GM21737 (cell line): ENCODE data around the gene CNN3.

Experiments used
- ATAC-seq: cut with Tn5 transposase; IDR thresholded peaks from one replicate; pipeline ENCODE4 v1.9.1; 2021; ENCODE audit warnings: mild to moderate bottlenecking, moderate library complexity; ENCODE audit not compliant: unreplicated experiment

CNN3 gene

DNA sequence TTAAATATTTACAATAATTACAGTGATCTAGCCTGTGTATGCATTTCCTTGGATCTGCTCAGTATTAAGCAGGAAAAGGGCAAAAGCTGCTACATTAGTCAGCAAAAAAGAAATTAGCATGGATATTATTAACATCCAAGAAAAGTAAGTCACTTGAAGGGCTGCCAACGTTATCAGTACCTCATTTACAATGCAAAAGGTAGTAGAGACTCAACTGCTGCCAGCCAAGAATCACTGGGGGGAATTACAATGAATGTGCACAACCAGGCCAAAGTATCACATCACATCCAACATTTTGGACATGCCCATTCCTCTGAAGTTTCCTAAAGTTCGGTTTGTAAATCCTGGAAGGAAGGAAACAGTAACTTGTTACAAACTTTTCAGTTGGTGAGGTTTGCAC lies 1.9 kb downstream of the CNN3 start:
- no peak for ATAC-seq

DNA sequence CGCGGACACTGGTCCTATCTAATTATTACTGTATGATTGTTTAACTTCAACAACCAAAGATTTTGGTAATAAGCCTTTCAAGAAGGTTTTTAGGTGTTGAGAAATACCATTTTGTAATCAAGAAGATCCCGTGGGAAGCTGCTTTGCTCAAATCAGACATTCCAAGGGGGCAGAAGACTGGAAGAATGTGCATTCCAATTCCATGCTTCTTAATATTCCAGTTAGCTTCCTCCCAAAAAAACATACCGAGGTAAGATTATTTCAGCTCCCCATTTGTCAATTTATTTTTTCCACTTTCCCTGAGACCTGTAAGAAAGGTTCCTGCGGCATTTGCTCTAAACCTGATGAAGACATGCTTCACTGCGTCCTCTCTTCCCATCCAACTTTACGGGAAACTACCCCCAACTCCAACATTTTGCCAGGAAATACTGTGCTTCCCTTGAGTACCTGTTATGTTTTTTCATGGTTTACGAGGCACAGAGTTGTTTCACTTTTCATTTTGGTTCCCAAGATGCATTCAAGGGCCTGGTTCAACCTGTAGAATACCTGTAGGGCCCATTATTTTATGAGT lies 4.1 kb downstream of the CNN3 start:
- ATAC-seq = no peak

DNA sequence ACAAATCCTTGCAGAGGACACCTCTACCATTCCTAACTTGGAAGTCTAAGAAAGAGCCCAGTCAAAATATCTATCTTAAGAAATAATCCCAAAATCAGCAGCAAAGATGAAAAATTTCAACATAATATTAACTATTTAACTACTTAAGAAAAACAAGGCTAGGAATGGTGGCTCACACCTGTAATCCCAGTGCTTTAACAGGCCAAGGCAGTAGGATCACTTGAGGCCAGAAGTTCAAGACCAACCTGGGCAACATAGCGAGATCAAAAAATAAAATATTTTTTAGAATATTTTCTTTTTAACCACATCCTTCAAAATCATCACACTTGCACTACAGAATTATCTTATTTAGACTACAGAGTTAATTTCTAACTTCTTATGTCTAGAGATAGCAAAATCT lies 4.9 kb downstream of the CNN3 start:
- ATAC-seq = no peak

DNA sequence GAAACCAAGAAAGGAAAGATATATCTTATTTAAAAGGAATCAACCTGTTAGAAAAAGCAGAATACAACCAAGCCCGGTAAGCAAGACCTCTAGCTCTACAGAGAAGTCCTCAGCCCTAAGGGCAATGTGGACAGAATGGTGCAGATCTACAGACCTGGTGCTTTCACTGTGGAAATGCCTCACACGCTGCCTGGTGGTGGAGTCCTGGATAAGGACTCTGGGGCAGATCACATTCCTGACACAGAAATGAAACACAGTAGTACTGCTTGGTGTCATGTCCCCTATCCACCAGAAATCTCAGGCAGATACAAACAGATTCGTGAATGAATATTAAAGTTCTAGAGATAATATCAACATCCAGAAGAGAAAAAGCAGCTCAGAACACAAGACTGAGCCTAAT lies 6.8 kb downstream of the CNN3 start:
- ATAC-seq = no peak

DNA sequence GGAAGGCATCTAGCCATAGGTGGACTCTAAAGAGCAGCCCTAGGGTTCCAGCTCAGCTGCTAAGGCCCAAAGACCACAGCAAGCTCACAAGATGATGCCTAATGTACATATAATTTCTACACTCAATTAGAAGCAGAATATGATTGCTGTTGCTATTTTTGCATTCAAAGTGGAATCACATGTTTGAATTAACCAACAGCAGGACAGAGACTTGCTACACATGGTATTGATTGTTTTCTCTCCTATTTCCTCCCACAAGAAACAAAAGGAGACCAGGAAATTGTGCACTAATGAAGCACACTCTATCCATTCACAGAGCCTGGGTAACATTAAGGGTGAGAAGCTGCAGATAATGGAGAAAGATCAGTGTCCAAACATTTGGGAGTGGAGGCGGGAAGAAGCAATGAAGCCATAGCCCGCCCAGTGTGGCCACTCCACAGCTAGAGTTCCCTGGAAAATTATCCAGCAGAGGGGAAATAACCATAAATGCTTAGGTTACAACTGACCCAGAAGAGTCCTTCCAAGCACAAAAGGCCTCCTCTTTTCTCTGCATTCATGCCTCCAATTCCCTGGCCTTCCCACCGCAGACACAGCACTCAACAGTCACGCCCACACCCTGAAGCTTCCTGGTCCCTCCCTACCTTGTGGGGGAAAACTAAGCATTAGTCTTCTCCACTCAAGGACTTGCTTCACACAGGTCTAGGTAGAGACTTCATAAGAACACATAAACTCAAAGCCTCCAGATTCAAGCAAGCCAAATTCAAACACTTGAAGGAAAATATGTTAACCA lies 7.5 kb downstream of the CNN3 start:
- no peak for ATAC-seq

DNA sequence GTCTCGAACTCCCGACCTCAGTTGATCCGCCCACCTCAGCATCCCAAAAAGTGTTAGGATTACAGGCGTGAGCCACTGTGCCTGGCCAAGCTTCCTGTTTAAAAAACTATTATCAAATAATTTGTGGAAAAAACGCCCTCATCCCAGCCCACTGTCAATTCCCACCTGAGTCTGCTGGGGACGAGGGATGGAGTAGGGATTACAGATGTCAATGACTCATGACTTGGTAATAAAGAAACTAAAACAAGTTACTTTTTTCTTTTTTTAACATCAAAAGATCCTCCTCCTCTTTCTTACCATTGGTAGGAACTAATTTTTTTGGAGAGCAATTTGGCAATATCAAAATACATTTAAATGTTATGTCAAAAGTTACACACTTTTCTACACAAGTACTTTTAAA lies 9.7 kb downstream of the CNN3 start:
- ATAC-seq = no peak

DNA sequence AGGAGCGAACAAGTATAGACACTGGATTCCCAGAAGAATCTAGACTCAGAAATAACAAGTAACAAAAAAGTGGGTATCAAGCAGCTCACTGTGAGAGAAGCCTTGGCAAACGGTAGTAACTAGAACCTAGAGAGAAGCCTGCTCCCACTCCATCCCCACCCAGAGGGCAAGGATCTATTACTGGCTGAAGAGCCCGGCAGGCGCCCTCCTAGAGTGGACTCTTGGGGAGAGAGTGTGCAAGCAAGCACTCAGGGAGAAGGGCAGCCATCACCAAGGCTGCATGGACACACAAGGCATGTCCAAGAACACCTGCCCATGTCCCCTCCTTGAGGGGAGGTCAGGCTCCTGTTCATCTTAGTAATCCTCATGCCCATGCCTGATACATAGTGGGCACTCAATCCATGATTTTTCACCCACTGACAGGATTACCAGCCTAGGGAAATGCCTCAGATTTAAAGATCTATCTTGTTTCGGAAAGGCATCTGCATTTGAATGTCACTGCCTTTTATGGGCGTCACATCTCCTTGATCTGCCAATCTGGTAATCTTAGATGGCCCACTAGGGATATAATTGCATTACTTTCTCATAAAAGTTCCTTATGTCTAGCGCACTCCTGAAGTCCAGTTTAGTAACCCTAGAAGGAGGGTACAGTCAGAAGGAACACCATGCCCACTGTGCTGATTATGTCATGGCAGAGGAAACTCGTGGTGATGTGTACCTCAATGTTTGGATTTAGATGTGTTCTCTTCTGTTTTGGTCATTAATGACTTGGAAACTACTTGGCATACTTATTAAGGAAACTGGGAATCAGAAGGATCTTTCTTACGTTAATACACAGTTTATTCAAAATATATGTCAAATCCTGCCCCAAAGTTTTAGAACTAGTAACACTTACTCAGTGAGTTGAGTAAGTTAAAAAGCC lies 14.4 kb downstream of the CNN3 start:
- ATAC-seq = no peak

DNA sequence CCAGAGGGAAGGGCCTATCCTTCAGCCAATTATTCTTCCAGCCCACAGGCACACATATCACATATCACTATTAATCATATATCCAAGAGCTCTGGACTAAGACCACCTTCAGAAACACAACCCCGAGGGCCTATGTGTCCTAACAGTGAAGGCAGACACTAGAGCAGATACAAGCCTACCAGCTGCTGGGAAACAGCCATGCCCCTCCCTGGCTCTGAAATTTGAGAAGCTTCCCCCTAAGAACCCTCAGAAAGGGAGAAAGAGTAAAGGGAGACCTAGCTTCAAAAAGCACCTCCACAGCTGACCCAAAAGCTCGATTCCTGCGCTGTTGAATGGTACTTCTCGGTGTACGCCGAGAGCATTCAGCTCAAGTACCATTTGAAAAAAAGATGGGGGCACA lies 17.4 kb downstream of the CNN3 start:
- ATAC-seq = no peak

DNA sequence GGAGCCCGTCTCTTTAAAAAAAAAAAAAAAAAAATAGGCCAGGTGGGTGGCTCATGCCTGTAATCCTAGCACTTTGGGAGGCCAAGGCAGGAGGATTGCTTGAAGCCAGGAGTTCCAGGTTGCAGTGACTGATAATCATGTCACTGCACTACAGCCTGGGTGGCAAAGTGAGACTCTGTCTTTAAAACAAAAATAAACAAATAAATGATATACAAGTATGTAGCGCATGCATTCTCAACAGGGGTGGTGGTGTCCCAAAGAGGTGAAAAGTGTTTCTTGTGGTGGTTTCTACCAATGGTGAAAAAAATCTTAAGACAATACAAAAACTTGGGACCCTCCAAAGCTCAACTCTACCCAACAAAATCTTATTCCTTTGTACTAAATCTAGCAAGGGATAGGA lies 17.9 kb downstream of the CNN3 start:
- ATAC-seq = no peak

DNA sequence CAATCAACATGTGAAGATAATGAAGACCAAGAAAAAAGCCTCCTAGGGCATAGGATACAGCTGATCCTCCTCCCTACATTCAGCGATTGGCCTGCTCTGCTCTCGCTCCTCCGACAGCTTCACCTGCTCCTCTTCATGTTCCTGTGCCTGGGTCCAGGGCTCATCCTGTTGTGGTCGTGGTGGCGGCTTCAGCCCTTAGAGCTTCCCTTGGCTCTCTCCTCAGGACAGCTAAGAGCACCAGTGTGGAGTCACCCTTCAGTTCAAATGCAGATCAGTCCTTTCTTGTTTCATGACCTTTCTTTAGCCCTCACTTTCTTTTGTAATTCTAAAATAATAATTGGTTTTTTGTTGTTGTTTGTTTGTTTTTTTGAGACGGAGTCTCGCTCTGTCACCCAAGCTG lies 18.7 kb downstream of the CNN3 start:
- ATAC-seq = no peak

DNA sequence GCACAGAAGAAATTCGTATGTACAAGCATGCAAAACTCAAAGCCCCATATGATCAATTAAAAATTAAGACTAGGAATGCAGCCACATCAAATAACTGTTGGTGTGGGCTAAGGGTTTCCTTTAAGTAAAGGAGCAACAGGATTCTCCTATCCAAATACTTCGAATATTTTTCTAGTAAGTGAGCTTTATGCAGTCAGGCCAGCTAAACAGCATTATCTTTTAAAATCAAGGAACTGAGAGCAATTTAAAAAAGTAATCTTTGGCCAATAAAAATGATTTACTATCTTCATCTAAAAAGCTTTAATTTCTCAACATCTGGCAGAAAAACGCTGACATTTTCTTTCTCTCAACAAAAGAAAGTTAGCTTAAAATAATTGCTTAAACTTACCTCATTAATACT lies 19.8 kb downstream of the CNN3 start:
- no peak for ATAC-seq

DNA sequence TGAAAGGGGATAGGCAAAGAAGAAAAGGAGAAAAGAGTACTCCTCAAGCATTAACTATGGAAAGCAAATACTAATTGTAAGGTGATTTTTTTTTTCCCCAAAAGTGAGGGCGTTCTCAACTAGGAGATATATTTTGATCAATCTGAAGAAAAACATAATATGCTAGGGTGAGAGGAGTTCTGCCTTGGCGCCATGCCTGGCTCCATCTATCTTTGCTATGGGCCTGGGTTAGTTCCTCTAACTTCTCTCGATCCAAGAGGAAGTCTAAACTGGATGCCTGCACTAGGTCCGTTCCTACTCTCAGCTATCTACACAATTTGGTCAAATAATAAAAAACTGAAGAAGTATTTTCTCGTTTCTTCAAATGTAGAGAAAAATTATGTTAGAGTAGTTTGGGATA lies 20.5 kb downstream of the CNN3 start:
- ATAC-seq = no peak

DNA sequence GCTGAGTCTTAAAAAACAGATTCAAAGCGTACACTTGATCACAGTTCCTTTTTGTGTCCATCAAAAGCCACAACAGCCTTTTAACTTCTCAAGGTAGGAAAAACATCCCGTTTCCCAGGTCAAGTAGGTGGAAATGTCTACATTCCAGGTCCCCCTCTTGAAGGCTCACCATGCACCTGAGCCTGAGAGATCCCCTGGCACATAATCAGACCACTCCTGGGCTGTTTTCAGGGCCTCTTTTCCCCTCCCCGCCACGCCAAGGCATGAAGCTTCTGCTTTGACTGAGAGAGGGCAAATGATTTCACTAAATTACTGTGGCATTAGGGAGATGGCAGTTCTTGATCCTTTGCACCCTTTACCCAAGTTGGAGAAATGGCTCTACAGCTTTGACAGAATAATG lies 21.7 kb downstream of the CNN3 start:
- no peak for ATAC-seq

DNA sequence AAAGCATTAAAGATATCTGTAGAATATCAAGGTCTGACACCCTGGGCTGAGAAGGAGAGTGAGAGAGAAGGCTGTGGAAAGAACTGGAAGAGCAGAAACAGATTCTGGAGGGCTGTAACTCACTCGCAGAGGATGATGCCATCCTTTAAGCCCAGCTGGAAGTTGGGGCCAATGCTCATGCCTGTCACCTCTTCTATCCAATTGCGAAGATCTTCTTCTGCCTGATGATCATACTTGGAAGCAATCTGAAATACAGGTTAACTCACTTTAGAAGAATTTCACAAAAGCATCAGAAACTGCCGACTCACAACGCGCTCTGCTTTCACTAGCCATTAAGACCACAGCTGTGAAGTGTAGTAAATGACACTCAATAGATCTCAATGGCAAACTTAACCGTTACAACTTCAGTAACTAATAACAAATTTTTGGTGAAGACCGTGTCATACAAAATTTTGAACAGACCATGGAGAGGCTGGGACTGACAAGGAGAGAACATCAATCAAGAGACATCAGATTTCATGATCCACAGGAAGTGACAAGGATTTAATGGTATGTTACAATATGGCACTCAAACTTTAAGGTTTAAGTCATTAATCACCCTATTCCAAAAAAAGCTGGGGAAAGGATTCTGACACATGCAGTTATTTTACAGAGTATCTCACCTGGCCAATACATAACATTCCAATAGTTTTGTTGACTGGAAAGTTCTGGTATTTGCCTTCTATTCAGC lies 23.5 kb downstream of the CNN3 start:
- no peak for ATAC-seq

DNA sequence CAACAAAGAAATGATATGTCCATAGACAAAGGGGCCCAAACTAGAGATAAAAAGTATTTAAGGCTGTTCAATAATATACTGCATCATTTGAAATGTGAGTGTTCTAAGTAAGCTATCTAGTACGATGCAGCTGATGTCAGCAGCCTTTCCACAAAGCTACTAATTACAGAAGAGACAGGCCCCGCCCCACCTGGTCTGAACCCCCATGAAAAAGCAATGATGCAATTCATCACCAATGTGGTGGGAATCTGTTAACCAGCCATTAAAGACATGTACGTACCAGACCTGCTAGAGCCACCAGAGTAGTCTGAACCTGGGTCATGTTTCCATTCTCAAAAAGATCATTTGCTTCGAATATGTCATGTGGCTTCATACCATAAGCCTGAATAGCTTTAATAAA lies 25.1 kb downstream of the CNN3 start:
- ATAC-seq = no peak

DNA sequence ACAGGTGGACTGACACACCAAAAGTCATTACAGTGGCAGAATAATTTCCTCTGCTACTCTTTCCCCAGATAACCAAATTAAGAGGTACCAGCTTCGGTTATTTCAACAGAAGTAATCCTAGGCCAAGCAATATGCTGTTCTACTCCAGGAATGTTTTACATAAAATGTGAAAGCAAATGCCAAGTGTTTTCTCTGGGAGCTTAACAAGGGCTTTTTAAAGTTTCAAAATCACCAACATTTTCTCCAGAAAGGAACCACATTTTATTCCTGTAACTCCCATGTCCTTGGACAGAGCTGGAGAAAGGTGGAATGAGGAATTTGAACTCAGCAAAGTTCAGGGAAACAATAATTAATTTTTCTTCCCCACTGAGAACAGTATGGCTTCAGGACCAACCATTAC lies 27.2 kb downstream of the CNN3 start:
- no peak for ATAC-seq

DNA sequence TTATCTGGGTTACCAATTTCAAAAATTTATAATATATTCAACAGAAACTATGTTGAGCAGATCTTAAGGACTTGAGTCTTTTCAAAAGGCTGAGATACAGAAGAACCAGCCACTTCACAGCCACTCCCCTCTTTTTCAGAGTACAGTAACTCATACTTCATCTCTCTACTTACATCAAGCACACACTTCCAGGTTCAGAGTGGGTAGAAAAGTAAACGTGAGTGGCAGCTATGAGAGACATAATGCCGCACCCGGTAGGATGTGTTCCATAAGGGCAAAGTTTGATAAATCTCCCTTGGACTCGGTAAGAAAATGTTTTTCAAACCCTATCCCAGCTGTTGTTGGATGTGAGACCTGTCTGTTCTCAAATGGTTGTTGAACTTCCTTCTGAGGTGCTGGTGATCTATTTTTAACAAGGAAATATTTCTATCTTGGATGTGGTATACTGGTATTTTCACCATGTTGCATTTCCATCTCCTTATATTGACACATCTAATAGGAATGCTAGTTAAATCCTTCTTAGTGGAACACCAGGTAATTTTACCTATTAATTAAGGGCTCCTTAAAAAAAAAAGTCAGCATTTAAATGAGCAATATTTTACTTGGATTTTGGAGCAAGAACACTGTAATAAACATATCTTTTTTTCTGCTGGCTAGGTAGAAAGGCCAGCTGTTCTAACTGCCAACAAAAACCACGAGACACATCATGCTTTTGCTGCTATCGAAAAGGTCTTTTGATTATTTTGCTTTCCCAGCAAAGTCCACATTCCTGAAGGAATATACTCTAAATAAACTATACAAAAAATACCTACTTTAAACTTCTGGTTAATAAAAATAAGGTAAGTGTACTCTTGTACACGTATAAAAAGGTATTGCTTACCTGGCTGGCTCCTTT lies 28.2 kb downstream of the CNN3 start:
- ATAC-seq = no peak

DNA sequence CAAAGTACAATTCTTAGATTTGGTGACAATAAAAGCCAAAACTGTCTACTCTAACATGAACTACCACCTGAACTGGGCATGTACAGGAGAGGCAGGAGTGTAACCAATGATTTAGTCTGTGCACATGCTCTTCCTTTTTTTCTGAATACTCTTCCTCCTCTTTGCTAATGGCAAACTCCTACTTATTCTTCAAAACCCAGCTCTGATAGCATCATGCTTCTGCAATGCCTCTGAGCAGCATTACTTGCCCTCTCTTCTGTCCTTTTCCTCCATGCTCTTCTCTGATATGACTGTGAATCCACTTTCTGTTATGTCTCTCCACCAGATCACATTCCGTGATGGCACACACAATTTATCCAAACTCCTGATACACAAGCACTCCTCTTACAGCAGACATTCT lies 31.4 kb downstream of the CNN3 start:
- no peak for ATAC-seq

DNA sequence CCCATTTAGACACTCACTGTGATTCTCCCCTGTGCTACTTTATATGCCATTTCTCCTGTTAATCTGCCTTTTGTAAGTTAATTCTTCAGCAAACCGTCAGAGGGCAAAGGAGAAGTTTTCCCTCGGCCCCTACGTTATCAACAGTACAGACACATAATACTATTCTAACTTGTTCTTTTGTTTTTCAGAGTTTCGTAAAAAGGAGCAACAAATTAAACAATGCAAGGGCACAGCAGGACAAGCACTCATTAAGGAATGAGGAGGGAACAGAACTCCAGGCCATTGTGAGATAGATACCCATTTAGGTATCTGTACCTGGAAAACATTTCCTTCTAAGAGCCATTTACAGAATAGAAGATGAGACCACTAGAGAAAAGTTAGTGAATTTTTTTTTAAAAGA lies 32.3 kb downstream of the CNN3 start:
- no peak for ATAC-seq

DNA sequence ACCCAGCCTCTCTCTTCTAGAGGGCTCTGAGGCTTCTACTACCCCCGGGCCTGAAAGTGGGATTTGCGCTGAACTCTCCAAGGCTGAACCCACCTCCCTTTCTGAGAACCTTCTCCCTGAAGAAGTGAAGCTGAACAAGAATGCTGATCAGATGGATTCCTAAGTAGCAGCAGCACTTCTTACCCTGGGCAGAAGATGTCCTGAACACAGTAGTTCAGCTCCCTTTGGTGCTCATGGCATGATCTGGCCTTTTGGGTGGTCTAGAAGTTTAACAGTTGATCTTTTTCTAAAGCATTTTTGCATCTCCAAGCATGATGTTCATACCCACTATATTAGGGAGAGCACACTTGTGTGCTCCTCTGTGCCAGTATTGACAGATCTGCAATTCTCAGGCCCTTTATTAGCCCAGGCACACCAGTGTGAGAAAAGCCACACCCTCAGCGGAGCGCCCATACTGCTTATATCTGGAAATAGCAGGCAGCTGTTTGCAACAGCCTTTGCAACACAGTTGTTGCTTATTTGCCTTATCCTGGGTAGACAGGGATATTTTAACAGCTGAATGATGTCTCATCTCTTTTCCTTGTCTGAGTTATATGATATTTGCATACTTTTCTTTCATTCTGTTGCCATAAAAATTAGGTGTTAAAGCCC lies 34.2 kb downstream of the CNN3 start:
- ATAC-seq = no peak
